SK-N-SH (cell line): ENCODE data around the gene HES1. TPM values are rescaled to one million over a fixed set of nuclear protein-coding genes. Genes with fewer than 3 reads are reported as not detected.

ENCODE experiments used
- CTCF ChIA-PET: fragments of 300-600, 350-600 bp; formaldehyde crosslinking; extraction: SDS; loops from one replicate; lab custom pipeline; 2021; lab: Yijun Ruan, JAX
- POLR2A ChIA-PET: fragments of 350-600 bp; sonication (Branson Sonifier 250); formaldehyde crosslinking; extraction: SDS; loops from one replicate; lab custom pipeline; 2020; ENCODE audit warnings: antibody characterized with exemption, inconsistent platforms; lab: Yijun Ruan, JAX
- DNase-seq: peaks from one replicate; pipeline ENCODE4 v3.0.0; 2012
- H2AFZ ChIP-seq: fragments of 200-600 bp; sonication (generic); 2 replicates; pipeline ENCODE4 v1.8.1; 2016; ENCODE audit warnings: antibody characterized with exemption, mild to moderate bottlenecking, low read depth
- H3F3A ChIP-seq: fragments of 200-600 bp; sonication (generic); replicated peaks from 2 replicates; pipeline ENCODE3; 2016; ENCODE audit warnings: antibody characterized with exemption, mild to moderate bottlenecking; ENCODE audit not compliant: insufficient read depth
- H3K27ac ChIP-seq, 2 experiments: fragments of 200-500 bp in 1 of 2; fragments of 200-600 bp in 1 of 2; sonication (Bioruptor generic) in 1 of 2; sonication (generic), shearing (Covaris generic) in 1 of 2; 2 replicates each; pipeline versions ENCODE4 v1.5.1 to v1.6.1; 2014 to 2016; ENCODE audit warnings: low read depth in 2 of 2, inconsistent platforms in 1 of 2, low read length in 1 of 2, mild to moderate bottlenecking in 1 of 2, mixed read lengths in 1 of 2
- H3K27me3 ChIP-seq: fragments of 200-600 bp; sonication (generic), shearing (Covaris generic); 2 replicates; pipeline ENCODE4 v1.6.1; 2016; ENCODE audit warnings: mixed run types; ENCODE audit not compliant: insufficient read depth
- H3K36me3 ChIP-seq, 2 experiments: fragments of 200-500 bp in 1 of 2; fragments of 200-600 bp in 1 of 2; sonication (Bioruptor generic) in 1 of 2; sonication (generic) in 1 of 2; replicated peaks in 1 of 2; 2 replicates each; pipeline versions ENCODE3 to v1.5.1; 2014 to 2016; ENCODE audit warnings: low read length in 1 of 2, mild to moderate bottlenecking in 1 of 2; ENCODE audit not compliant: insufficient read depth in 2 of 2, control insufficient read depth in 1 of 2
- H3K4me1 ChIP-seq, 2 experiments: fragments of 200-500 bp in 1 of 2; fragments of 200-600 bp in 1 of 2; sonication (Bioruptor generic) in 1 of 2; sonication (generic), shearing (Covaris generic) in 1 of 2; 2 replicates each; pipeline versions ENCODE4 v1.5.1 to v1.6.1; 2014 to 2016; ENCODE audit warnings: low read depth in 1 of 2, low read length in 1 of 2, mixed run types in 1 of 2; ENCODE audit not compliant: insufficient read depth in 2 of 2, control insufficient read depth in 1 of 2
- H3K4me2 ChIP-seq: fragments of 200-600 bp; sonication (generic), shearing (Covaris generic); 2 replicates; pipeline ENCODE4 v1.6.1; 2017; ENCODE audit warnings: mixed run types
- H3K4me3 ChIP-seq, 2 experiments: fragments of 200-500 bp in 1 of 2; fragments of 200-600 bp in 1 of 2; sonication (Bioruptor generic) in 1 of 2; sonication (generic), shearing (Covaris generic) in 1 of 2; 2 replicates each; pipeline versions ENCODE4 v1.5.1 to v1.8.1; 2014 to 2016; ENCODE audit warnings: low read depth in 2 of 2, inconsistent platforms in 1 of 2, low read length in 1 of 2, mild to moderate bottlenecking in 1 of 2, mixed read lengths in 1 of 2, moderate library complexity in 1 of 2
- H3K79me2 ChIP-seq: fragments of 200-600 bp; sonication (generic); 2 replicates; pipeline ENCODE4 v1.8.1; 2017; ENCODE audit warnings: mild to moderate bottlenecking; ENCODE audit not compliant: insufficient read depth
- H3K9ac ChIP-seq: fragments of 200-600 bp; sonication (generic); 2 replicates; pipeline ENCODE4 v1.6.1; 2017; ENCODE audit warnings: mixed run types
- H3K9me2 ChIP-seq: fragments of 200-600 bp; sonication (generic); 2 replicates; pipeline ENCODE4 v1.6.1; 2017; ENCODE audit warnings: mixed run types
- H3K9me3 ChIP-seq: fragments of 200-600 bp; sonication (generic); 2 replicates; pipeline ENCODE4 v1.6.1; 2017; ENCODE audit warnings: mixed run types, mild to moderate bottlenecking, moderate library complexity
- H4K20me1 ChIP-seq: fragments of 200-600 bp; sonication (generic); 2 replicates; pipeline ENCODE4 v1.6.1; 2017; ENCODE audit warnings: mild to moderate bottlenecking, mixed run types; ENCODE audit not compliant: insufficient read depth
- CHD2 ChIP-seq: fragments of 150-350 bp; IDR thresholded peaks from 2 replicates; pipeline ENCODE4 v1.6.1; 2018; ENCODE audit warnings: low read length; ENCODE audit not compliant: partially characterized antibody
- EZH2phosphoT487 ChIP-seq: fragments of 200-600 bp; sonication (generic); IDR thresholded peaks from 2 replicates; pipeline ENCODE4 v1.6.1; 2017; ENCODE audit warnings: low read depth, mixed run types, mild to moderate bottlenecking, antibody characterized with exemption, moderate library complexity, borderline replicate concordance
- MAX ChIP-seq: IDR thresholded peaks from 2 replicates; pipeline ENCODE4 v1.4.0; 2012; ENCODE audit warnings: low read depth
- MEF2A ChIP-seq: IDR thresholded peaks from 2 replicates; pipeline ENCODE4 v1.4.0; 2012; ENCODE audit warnings: low read depth, borderline replicate concordance
- MXI1 ChIP-seq: IDR thresholded peaks from 2 replicates; pipeline ENCODE4 v1.6.1; 2012; ENCODE audit warnings: mild to moderate bottlenecking, low read depth, low read length, improper control_type of control experiment
- NRF1 ChIP-seq: IDR thresholded peaks from 2 replicates; pipeline ENCODE4 v1.6.1; 2012; ENCODE audit warnings: low read depth, mild to moderate bottlenecking, low read length
- POLR2AphosphoS5 ChIP-seq: IDR thresholded peaks from 2 replicates; pipeline ENCODE4 v1.6.1; 2012; ENCODE audit warnings: low read depth, low read length
- RCOR1 ChIP-seq: fragments of 150-350 bp; IDR thresholded peaks from 2 replicates; pipeline ENCODE4 v1.6.1; 2017; ENCODE audit warnings: antibody characterized with exemption, low read length
- REST ChIP-seq: IDR thresholded peaks from 2 replicates; pipeline ENCODE4 v1.6.1; 2012; ENCODE audit warnings: mild to moderate bottlenecking, low read depth, low read length, moderate library complexity
- SIN3A ChIP-seq: IDR thresholded peaks from 2 replicates; pipeline ENCODE4 v1.6.1; 2012; ENCODE audit warnings: low read depth, mild to moderate bottlenecking, low read length, moderate library complexity, borderline replicate concordance
- TAF1 ChIP-seq: IDR thresholded peaks from 2 replicates; pipeline ENCODE4 v1.6.1; 2012; ENCODE audit warnings: low read depth, mild to moderate bottlenecking, low read length, moderate library complexity, borderline replicate concordance
- TEAD4 ChIP-seq: IDR thresholded peaks from 2 replicates; pipeline ENCODE4 v1.4.0; 2012; ENCODE audit warnings: mild to moderate bottlenecking, borderline replicate concordance; ENCODE audit not compliant: insufficient read depth
- USF1 ChIP-seq: IDR thresholded peaks from 2 replicates; pipeline ENCODE4 v1.4.0; 2012; ENCODE audit warnings: low read depth, borderline replicate concordance
- YY1 ChIP-seq: IDR thresholded peaks from 2 replicates; pipeline ENCODE4 v1.4.0; 2012; ENCODE audit warnings: low read depth, mild to moderate bottlenecking
- WGBS: methylation state at CpG from one replicate; pipeline ENCODE4 v1.1.6; 2017; ENCODE audit warnings: low lambda C conversion rate; 5-methylcytosine and 5-hydroxymethylcytosine counted together
- polyA plus RNA-seq, 3 experiments: library from polyadenylated mRNA; depleted of rRNA; stranded (reverse); fragments of >200 nt; gene quantifications; 2 replicates each; pipeline ENCODE4 v1.2.3, GENCODE V29; 2012
- TF ChIP-seq, protein P1 (sequence below): fragments of 200-600 bp; sonication (generic); IDR thresholded peaks from 2 replicates; pipeline ENCODE4 v1.6.1; 2017; ENCODE audit warnings: antibody characterized with exemption, mild to moderate bottlenecking, moderate library complexity

The HES1 gene
- polyA plus RNA-seq, 1 of the 3 experiments (the other 2 are of a cell fraction): 225 TPM

GRCh38 chr3:194154346-194154745, 18.4 kb downstream of the HES1 start:
- Histone ChIP-seq H3K9ac (no peak overlapping the region), H3K27me3 (no peaks in the 10 kb centered on the region; the same call in 1 of the 2 replicates), H3K36me3 (no peaks in the 10 kb centered on the region), H3K4me1 (no peaks in the 10 kb centered on the region), H3K27ac (no peak overlapping the region), H3K79me2 (no peaks in the 10 kb centered on the region), H3F3A (no peaks in the 10 kb centered on the region), H3K9me3 (no peaks in the 10 kb centered on the region), H3K4me3 (no peak overlapping the region), H4K20me1 (no peaks in the 10 kb centered on the region), H2AFZ (no peak overlapping the region), H3K4me2 (no peak overlapping the region), H3K9me2 (no peaks in the 10 kb centered on the region)
- TF ChIP-seq RCOR1 (no peak), TAF1 (no peak), POLR2AphosphoS5 (no peak), SIN3A (no peak), MAX (no peak), MXI1 (no peak), USF1 (no peak), EZH2phosphoT487 (no peak), YY1 (no peak), CHD2 (no peak), MEF2A (no peak), REST (no peak), NRF1 (no peak), TEAD4 (no peak)
- TF ChIP-seq, protein P1, sequence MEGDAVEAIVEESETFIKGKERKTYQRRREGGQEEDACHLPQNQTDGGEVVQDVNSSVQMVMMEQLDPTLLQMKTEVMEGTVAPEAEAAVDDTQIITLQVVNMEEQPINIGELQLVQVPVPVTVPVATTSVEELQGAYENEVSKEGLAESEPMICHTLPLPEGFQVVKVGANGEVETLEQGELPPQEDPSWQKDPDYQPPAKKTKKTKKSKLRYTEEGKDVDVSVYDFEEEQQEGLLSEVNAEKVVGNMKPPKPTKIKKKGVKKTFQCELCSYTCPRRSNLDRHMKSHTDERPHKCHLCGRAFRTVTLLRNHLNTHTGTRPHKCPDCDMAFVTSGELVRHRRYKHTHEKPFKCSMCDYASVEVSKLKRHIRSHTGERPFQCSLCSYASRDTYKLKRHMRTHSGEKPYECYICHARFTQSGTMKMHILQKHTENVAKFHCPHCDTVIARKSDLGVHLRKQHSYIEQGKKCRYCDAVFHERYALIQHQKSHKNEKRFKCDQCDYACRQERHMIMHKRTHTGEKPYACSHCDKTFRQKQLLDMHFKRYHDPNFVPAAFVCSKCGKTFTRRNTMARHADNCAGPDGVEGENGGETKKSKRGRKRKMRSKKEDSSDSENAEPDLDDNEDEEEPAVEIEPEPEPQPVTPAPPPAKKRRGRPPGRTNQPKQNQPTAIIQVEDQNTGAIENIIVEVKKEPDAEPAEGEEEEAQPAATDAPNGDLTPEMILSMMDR: no peak
- ChIA-PET POLR2A (no interaction called here), CTCF (interaction anchor here (1.1 to 1.5 kb wide), 3 partner anchors 10 to 161 kb away, joined by 3 to 4 read pairs (median 4); no protein-coding TSS in a partner anchor)
- WGBS: 63% methylated on average over 5 of the region's 6 CpGs
- no peak for DNase-seq
